Smooth muscle cell (in vitro differentiated cells): ENCODE measurements around the gene DNASE1. TPM values are rescaled to one million over a fixed set of nuclear protein-coding genes. Genes with fewer than 3 reads are reported as not detected.

Experiments used
- DNase-seq: peaks from one replicate; lab custom pipeline; 2025; ENCODE audit not compliant: unreplicated experiment; lab: John Stamatoyannopoulos, UW
- H2AFZ ChIP-seq: fragments of 200-600 bp; sonication (generic); 2 replicates; pipeline ENCODE4 v1.6.0; 2016; ENCODE audit warnings: antibody characterized with exemption, low read depth, mild to moderate bottlenecking
- H3F3A ChIP-seq: fragments of 200-600 bp; sonication (generic); 2 replicates; pipeline ENCODE4 v1.6.0; 2017; ENCODE audit warnings: antibody characterized with exemption, low read depth
- H3K27ac ChIP-seq: fragments of 200-600 bp; sonication (generic); 2 replicates; pipeline ENCODE4 v1.5.1; 2016; ENCODE audit warnings: low read depth, mild to moderate bottlenecking
- H3K27me3 ChIP-seq: fragments of 200-600 bp; sonication (generic); 2 replicates; pipeline ENCODE4 v1.6.1; 2016; ENCODE audit warnings: low read depth, mild to moderate bottlenecking
- H3K36me3 ChIP-seq: fragments of 200-600 bp; sonication (generic); 2 replicates; pipeline ENCODE4 v1.5.1; 2016; ENCODE audit warnings: low read depth
- H3K4me1 ChIP-seq: fragments of 200-600 bp; sonication (generic); 2 replicates; pipeline ENCODE4 v1.5.1; 2016; ENCODE audit warnings: low read depth
- H3K4me2 ChIP-seq: fragments of 200-600 bp; sonication (generic); 2 replicates; pipeline ENCODE4 v1.6.0; 2016; ENCODE audit warnings: mild to moderate bottlenecking
- H3K4me3 ChIP-seq: fragments of 200-600 bp; sonication (generic); 2 replicates; pipeline ENCODE4 v1.5.1; 2016; ENCODE audit warnings: mild to moderate bottlenecking
- H3K79me2 ChIP-seq: fragments of 200-600 bp; sonication (generic); 2 replicates; pipeline ENCODE4 v1.6.0; 2016; ENCODE audit warnings: low read depth, mild to moderate bottlenecking
- H3K9ac ChIP-seq: fragments of 200-600 bp; sonication (generic); 2 replicates; pipeline ENCODE4 v1.6.0; 2016; ENCODE audit warnings: low read depth
- H3K9me3 ChIP-seq: fragments of 200-600 bp; sonication (generic); replicated peaks from 2 replicates; pipeline ENCODE4 v1.5.1; 2016; ENCODE audit warnings: low read depth
- H4K20me1 ChIP-seq: fragments of 200-600 bp; sonication (generic); 2 replicates; pipeline ENCODE4 v1.6.0; 2016; ENCODE audit warnings: low read depth
- CTCF ChIP-seq: fragments of 200-600 bp; sonication (generic); IDR thresholded peaks from 2 replicates; pipeline ENCODE4 v1.5.1; 2017; ENCODE audit warnings: borderline replicate concordance, mild to moderate bottlenecking, antibody characterized with exemption; ENCODE audit not compliant: insufficient read depth, poor library complexity, severe bottlenecking
- WGBS: methylation state at CpG from one replicate; pipeline ENCODE4 v1.1.7; 2016; ENCODE audit warnings: low lambda C conversion rate; 5-methylcytosine and 5-hydroxymethylcytosine counted together
- polyA plus RNA-seq: library from polyadenylated mRNA; unstranded; fragments of >200 nt; fragmentation: Nextera tagmentation; extraction: Ambion mirVana; gene quantifications from 2 replicates; pipeline ENCODE4 v1.2.1, GENCODE V29; 2016
- total RNA-seq: library from RNA; depleted of rRNA; stranded (reverse); fragments of >200 nt; gene quantifications from 2 replicates; pipeline ENCODE4 v1.2.3, GENCODE V29; 2014

Gene DNASE1
- total and polyA plus RNA-seq, 2 experiments from 2014 or later: 8.1 to 37.8 TPM

GRCh38 chr16:3696425-3697218 lies 42.1 kb downstream of the DNASE1 start:
- Histone ChIP-seq H3K27ac (no peak overlapping the region), H3K9ac (no peak overlapping the region)

GRCh38 chr16:3698941-3699340 lies 44.5 kb downstream of the DNASE1 start:
- H3K36me3 ChIP-seq: no peaks in the 10 kb centered on the region
- H3K4me1 ChIP-seq: no peaks in the 10 kb centered on the region
- no peaks in the 10 kb centered on the region for H3K27me3 ChIP-seq
- no peak overlapping the region for H3K27ac ChIP-seq
- no peak for DNase-seq
- WGBS: 87% methylated on average over 4 of the region's 4 CpGs
- no peaks in the 10 kb centered on the region for H3K9me3 ChIP-seq
- H3K4me3 ChIP-seq: no peak overlapping the region
- no peak for TF ChIP-seq CTCF
- peaks cover 7% of the 10 kb centered on the region for H3K79me2 ChIP-seq
- no peak overlapping the region for H3K9ac ChIP-seq
- H2AFZ ChIP-seq: no peak overlapping the region
- no peaks in the 10 kb centered on the region for H3F3A ChIP-seq
- no peaks in the 10 kb centered on the region for H4K20me1 ChIP-seq
- no peak overlapping the region for H3K4me2 ChIP-seq

More at GRCh38 chr16:3696425-3697218, 42.1 kb downstream of the DNASE1 start:
- Histone ChIP-seq H2AFZ (no peak overlapping the region), H3F3A (no peaks in the 10 kb centered on the region), H3K36me3 (no peaks in the 10 kb centered on the region), H3K4me2 (no peak overlapping the region), H3K9me3 (no peaks in the 10 kb centered on the region), H3K4me3 (peak overlapping the region; percentile 24), H3K79me2 (peaks cover 6% of the 10 kb centered on the region), H4K20me1 (no peaks in the 10 kb centered on the region), H3K4me1 (no peaks in the 10 kb centered on the region), H3K27me3 (no peaks in the 10 kb centered on the region)
- no peak for DNase-seq
- WGBS: 88% methylated on average over 13 of the region's 13 CpGs
- TF ChIP-seq CTCF: no peak

- 95% methylated on average over 4 of the region's 4 CpGs for WGBS
- no peak for DNase-seq
- peaks cover 13% of the 10 kb centered on the region for H3K79me2 ChIP-seq
Observed at GRCh38 chr16:3701531-3701930, 47.0 kb downstream of the DNASE1 start.

More at GRCh38 chr16:3701531-3701930, 47.0 kb downstream of the DNASE1 start:
- Histone ChIP-seq H3K27ac (no peak overlapping the region), H4K20me1 (no peaks in the 10 kb centered on the region), H3K4me1 (no peaks in the 10 kb centered on the region), H3K4me2 (no peak overlapping the region), H3K27me3 (no peaks in the 10 kb centered on the region), H3K9me3 (no peaks in the 10 kb centered on the region), H3K36me3 (no peaks in the 10 kb centered on the region), H3K9ac (no peak overlapping the region), H2AFZ (no peak overlapping the region), H3K4me3 (no peak overlapping the region), H3F3A (no peaks in the 10 kb centered on the region)
- no peak for TF ChIP-seq CTCF
